ENCODE results near the gene C20orf141.
"Not testable (repeated sequence)": the region's sequence is repeated elsewhere in the genome, so short reads cannot be mapped to it uniquely, and the experiment has no call there.

C20orf141 gene

DNA sequence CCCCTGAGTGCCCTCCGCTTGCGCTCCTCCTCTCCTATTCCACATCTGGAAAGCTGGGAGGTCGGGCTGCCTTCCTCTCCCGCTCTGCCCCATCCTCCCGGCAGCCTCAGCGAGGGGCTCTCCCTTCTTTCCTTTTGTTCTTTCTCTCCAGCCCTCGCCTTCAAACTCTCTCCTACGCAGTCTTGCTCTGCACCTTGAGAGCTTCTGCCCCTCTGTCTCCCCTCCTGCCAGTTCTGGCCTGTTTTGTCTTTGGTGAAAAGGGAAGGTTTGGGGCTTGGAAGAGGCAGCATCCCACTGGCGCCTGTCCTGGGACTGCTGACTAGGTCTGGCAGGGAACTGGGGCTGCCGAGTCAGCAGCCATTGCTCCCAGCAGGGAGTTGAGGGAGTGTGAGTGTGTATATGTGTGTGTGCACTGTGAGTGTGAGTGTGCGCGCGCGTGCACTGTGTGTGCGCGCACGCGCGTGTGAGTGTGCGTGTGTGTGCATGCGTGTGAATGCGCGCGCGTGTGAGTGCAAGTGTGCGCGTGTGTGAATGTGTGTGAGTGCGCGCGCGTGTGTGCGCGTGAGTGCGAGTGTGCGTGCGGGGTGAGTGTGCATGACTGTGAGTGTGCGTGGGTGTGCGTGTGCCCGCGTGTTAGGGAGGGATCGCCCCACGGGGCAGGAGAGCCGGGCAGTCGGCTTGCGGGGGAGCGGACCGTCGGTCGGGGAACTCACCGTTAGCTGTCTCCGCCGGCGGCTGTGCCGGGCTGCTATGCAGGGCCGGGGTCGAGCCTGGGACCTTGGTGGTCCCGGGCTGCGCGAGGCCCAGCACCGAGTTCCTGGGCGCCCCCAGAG, 14.9 kb upstream of the C20orf141 start:
- peak; percentile 68 for DNase-seq (ENCODE audit: low spot score)

DNA sequence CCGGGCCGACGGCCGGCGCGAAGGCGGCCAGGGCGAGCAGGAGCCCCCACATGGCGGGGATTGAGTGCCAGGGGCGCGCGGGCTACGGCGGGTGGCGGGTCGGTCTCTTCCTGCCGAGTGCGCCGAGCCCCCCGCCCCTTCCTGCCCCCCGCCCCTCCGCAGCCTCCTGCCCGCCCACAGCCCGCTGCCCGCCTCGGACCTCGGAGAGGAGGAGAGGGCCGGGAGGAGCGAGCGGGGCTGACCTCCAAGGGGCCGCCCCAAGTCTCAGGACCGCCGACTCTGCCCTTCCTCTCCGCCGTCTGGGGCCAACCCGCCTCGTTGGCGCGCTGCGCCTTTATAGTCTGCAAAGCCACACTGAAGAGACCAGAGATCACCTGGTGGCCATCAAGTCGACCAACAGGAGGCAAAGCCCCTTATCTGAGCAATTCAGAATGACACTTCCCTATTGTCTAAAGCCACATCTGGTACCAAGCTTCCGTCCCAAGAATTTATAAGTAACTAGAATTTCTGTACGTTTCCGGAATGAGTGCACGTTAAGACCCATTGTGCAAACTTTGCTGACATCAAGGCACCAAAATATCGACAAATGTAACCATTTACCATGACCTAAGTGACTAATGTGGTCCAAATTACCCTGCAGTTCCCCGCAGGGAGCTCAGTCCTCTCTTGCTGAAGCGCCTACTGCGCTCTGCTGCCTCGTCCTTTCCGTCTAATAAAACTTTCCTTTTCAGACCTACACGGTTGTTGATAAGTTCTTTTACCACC, 14.1 kb upstream of the C20orf141 start, which contains the start of gene CPXM1:
Gene CPXM1, minus strand, starts transcription at position 107 of the 765 bp plus-strand sequence. Its CDS starts 55 bp downstream, at position 52.
- peak; percentile 85 for DNase-seq (ENCODE audit: low spot score)

- no peak for DNase-seq (ENCODE audit: low spot score)
Observed at GRCh38 chr20:2801286-2801728, 13.5 kb upstream of the C20orf141 start.

DNA sequence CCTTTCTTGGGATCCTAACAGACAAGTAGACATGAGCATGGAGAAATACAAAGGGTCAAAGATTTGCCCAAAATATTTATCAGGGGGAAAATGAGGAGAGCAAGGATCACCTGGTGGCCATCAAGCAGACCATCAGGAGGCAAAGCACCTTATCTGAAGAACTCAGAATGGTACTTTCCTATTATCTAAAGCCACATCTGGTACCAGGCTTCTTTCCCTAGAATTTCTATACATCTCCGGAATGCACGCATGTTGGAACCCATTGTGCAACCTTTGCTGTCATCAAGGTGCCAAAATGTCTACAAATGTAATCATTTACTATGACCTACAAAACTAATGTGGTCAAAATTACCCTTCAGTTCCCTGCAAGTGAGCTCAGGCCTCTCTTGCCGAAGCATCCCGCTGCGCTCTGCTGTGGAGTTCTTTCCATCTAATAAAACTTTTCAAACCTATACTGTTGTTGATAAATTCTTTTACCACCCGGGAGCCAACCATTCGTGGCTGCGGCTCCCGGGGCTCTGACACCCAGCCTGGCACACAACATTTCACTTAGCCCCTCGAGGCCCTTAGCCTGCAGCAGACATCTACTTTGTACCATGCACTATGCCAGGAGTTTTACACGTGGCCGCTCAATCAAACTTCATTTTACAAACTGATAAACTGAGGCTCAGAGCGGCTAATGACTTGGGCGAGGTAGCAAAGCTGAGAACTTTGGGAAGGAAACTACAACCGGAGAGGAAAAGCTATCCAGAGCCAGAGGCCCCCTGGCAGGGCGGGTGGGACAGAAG, 10.6 kb upstream of the C20orf141 start:
- DNase-seq (ENCODE audit: low spot score): no peak

- peak; percentile 66 for DNase-seq (ENCODE audit: low spot score)
Observed at GRCh38 chr20:2804852-2805688, 9.7 kb upstream of the C20orf141 start.

DNA sequence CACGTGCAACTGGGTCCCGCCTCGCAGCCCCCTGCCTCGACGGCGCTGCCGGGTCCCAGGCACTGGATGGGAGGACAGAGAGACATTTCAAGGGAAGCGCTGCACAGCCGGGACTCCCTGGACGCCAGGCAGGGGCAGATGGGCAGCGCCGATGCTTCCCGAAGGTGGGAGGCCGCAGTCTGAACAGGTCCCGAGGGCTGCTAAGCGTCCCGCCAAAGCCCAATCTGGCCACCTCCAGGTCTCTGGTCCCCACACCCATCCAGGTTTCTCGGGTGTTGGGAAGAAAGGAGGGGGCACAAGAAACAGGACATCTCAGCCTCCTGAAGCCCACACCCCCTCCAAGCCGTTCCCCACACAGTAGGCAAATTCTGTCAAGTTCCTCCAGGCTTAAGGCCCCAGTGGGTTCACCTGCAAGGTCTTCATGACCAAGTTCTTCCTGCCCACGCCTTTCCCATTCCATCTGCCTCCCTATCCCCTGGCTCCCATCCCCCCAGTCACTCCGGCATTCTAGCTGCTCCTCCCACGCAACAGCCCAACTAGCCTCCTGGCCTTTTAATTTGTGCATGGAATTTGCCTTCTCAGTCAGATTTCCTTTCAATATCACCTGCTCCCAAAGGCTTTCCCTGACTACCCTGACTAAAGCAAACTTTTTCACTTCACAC, 9.0 kb upstream of the C20orf141 start:
- no peak for DNase-seq (ENCODE audit: low spot score)

DNA sequence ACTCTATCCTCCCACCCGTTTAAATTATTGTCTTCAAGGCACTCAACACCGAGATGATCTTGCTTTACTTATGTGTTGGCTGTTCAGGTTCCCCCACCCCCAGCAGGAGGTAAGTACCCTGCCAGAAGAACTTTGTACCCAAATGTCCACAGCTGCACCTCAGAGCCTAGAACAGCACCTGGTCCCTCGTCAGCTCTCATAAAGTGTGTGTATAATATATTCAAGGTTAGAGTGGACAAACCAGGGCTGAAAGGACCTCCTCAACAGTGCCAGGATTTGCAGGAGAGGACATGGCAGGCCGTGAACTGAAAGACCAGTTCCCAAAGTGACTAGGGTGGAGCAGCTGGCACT, 8.5 kb upstream of the C20orf141 start:
- DNase-seq (ENCODE audit: low spot score): no peak

DNA sequence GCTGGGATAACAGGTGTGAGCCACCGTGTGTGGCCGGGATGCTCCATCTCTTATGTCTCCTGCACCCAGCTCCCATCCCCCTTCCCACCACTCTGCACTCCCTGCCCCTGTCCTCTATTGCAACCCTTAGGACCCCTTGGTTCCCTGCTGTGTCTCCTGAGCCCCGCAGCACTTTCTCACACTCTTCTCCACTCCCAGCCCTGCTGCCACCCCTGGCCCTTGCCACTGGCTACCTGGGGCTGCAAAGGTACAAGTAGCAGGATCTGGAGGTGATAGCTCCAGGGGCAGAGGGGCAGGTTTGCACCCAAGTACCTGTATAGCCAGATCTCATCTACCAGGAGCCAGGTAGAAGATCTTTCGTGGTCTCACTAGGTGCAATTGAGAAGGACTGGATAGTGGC, 7.8 kb upstream of the C20orf141 start:
- no peak for DNase-seq (ENCODE audit: low spot score)

- not testable (repeated sequence) for DNase-seq (ENCODE audit: low spot score)
Observed at GRCh38 chr20:2807929-2808328, 6.9 kb upstream of the C20orf141 start.

DNA sequence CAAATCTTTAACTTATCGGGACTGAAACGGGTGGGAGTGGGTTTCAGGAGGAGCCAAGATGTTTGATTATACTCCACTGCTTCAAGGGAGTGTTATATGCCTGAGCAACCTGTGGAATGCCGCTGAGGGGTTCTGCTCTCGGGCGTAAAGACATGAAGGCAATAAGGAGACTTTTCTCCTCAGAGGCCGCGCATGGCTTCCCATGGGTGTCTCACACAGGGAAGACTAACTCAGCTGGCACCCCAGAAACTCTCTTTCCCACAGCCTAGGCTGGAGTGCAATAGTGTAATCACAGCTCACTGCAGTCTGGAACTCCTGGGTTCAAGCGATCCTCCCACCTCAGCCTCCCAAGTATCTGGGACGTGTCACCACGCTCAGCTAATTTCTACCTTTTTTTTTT, 5.1 kb upstream of the C20orf141 start:
- DNase-seq (ENCODE audit: low spot score): no peak

DNA sequence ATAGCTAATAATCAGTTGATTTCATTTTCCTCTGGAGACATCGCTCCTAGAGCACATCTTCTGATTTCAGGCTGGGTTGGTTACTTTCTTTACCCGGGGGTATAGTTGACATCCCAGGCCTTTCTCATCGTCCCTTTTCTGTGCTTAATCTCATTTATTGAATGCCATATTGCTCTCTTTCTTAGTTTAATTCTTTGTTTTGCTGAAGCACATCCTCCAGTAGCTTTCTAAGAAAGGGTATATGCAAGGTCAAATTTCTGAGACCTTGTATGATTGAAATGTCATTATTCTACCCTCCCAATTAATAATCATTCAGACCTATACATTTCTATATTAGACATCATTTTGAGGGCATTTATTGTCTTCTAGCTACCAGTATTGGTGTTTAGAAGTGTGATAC, 2.6 kb upstream of the C20orf141 start:
- DNase-seq (ENCODE audit: low spot score): no peak

GRCh38 chr20:2814076-2814475, 711 bp upstream of the C20orf141 start:
- no peak for DNase-seq (ENCODE audit: low spot score)

DNA sequence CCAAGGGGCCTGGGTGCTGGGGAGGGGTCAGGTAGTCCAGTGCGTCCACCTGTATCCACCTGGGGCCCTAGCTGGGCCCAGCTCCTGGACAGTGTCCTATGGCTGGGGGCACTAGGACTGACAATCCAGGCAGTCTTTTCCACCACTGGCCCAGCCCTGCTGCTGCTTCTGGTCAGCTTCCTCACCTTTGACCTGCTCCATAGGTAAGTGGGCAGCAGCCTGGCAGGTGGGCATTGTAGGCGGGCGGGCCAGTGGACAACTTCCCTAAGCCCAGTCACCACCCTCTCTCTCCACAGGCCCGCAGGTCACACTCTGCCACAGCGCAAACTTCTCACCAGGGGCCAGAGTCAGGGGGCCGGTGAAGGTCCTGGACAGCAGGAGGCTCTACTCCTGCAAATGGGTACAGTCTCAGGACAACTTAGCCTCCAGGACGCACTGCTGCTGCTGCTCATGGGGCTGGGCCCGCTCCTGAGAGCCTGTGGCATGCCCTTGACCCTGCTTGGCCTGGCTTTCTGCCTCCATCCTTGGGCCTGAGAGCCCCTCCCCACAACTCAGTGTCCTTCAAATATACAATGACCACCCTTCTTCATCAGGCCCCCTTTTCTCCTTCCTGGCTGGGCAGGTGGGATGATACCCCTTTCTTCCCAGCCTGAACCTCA, 584 bp downstream of the C20orf141 start:
- no peak for DNase-seq (ENCODE audit: low spot score)

- DNase-seq (ENCODE audit: low spot score): no peak
Observed at GRCh38 chr20:2816030-2816582, 1.3 kb downstream of the C20orf141 start, which contains the start of gene TMEM239. Gene TMEM239 (plus strand): TSS chr20:2816364. CDS start chr20:2816555, 191 bp downstream.

DNA sequence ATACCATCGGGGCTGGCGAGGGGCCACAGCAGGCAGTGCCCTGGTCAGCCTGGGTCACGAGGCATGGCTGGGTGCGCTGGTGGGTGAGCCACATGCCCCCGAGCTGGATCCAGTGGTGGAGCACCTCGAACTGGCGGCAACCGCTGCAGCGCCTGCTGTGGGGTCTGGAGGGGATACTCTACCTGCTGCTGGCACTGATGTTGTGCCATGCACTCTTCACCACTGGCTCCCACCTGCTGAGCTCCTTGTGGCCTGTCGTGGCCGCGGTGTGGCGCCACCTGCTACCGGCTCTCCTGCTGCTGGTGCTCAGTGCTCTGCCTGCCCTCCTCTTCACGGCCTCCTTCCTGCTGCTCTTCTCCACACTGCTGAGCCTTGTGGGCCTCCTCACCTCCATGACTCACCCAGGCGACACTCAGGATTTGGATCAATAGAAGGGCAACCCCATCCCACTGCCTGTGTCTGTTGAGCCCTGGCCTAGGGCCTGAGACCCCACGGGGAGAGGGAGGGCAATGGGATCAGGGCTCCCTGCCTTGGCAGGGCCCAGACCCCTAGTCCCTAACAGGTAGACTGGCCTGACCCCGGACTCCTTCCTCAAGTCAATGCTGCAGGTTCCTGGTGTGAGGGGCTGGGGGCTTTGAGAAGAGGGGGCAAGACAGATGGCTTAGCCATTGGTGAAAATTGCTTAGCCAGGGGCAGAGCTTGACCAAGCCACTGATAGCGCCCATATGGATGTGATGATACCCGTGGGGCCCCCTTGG, 2.0 kb downstream of the C20orf141 start:
- DNase-seq (ENCODE audit: low spot score): no peak

GRCh38 chr20:2817341-2817726, 2.5 kb downstream of the C20orf141 start:
- no peak for DNase-seq (ENCODE audit: low spot score)

GRCh38 chr20:2817891-2818595, 3.3 kb downstream of the C20orf141 start:
- DNase-seq (ENCODE audit: low spot score): no peak

DNA sequence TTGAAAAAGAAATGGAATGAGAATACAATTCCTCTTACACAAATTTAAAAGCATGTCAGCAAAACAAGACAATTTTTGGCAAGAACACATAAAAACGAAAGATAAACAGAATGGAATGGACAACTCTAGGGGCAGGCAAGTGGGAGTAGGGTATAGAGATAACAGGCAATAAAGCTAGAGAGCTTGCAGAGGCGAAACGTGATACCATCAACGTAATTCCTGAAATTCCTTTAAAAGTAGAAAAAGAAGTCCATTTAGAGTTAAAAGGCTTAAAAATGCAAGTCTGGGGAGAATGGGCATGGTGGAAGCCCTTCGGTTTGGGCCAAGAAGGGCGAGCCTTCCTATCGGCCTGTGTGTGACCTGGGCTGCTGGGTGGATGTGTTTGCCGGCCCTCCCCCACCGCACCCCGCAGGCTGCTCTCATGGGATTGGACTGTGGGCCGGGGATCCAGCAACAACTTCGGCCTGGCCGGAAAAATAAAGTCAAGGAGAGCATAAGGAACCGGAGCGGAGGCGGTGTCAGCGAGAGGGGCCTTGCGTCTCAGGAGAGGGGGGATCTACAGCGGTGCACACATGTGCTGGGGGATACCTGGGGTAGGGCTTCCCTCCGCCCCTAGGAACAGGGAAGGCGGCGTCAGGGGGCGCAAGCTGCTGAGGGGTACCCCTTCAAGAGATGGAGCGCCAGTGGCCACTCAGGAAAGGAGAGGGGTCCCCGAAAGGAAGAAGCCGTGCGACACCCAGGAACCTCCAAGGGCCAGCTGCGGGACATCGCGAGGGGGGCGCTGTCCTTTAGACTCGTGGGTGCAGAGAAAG, 5.5 kb downstream of the C20orf141 start:
- DNase-seq (ENCODE audit: low spot score): no peak
